ENCODE results near the gene CBR1.
A peak's percentile ranks its signal among the peaks of the same experiment; 100 is the strongest.

The CBR1 gene

GRCh38 chr21:36069713-36070583 is at the start of gene CBR1:
Gene CBR1, plus strand, starts transcription at chr21:36070024. Its CDS starts 92 bp downstream, at chr21:36070116.
- peak; percentile 86 for DNase-seq (ENCODE audit: low read depth)

DNA sequence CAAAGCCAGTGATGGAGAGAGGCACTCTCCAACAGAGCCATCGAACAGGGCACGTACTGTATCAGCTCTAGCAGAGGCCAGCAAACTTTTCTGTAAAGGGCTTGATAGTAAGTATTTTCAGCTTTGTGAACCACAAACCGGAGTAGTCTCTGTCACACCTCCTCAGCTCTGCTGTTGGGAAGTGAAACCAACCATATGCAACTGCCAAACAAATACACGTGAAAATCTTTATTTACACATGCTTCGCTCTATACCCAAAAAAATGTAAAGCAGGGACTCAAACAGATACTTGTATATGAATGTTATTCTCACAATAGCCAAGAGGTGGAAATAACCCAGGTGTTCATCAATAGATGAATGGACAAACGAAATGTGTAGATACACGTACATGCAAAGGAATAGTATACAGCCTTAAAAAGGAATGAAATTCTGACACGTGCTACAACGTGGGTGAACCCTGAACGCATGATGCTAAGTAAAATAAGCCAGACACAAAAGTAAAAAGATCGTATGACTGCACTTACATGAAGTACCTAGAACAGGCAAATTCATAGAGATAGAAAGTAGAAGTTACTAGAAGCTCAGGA is 48.5 kb upstream of the CBR1 start:
- no peak for DNase-seq (ENCODE audit: low read depth)

DNA sequence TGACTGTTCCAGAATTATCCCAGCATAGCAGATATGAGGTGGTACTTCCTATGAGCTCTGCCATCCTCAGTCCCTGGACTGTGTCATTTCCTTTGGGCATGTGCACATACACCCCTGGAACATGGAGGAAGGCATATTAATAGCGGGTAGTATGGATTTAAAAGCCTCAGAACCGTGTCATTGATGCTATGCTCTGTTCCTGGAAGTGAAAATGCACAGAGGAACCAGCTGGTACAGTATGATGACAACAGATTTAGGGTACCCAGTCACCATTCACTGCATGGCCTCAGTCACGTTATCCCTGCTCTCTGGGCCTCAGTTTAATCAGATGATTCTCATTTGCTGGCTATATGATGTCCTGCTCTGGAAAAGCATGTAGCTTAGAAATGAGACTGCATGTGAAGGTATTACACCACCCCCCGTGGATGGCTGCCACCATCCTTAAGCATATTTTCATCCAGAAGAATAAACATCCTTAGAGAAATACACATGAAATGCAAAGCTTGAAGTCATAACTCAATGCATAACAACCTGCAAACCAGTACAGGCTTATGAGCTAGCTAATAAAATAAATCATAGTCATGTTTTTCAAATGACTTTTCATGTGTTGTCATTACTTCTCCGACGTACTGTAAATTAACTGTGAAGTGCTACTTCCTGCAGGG is 47.3 kb upstream of the CBR1 start:
- no peak for DNase-seq (ENCODE audit: low read depth)

- no peak for DNase-seq (ENCODE audit: low read depth)
Observed at GRCh38 chr21:36023092-36023480, 46.7 kb upstream of the CBR1 start.

DNA sequence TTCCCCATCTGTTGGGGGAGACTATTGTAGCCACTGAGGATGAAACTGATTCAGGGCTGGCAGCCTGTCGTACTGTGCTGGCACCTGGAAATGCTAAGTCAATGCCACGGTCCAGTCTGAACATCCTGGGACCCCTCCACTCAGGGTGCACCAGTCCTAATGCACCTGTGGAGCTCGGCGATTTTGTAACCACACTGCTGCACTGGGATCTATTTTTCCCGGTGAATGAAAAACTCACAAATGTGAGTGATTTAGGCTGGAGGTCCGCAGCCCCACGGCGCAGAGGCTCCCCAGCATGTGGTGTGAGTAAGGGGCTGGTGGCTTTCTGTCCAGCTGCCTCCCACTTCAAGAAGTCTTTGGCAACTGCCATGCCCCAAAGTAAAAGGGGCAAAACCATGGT is 45.0 kb upstream of the CBR1 start:
- DNase-seq (ENCODE audit: low read depth): no peak

- no peak for DNase-seq (ENCODE audit: low read depth)
Observed at GRCh38 chr21:36027347-36027746, 42.5 kb upstream of the CBR1 start.

GRCh38 chr21:36028127-36029069 is 41.4 kb upstream of the CBR1 start:
- peak; percentile 40 for DNase-seq (ENCODE audit: low read depth)

- no peak for DNase-seq (ENCODE audit: low read depth)
Observed at GRCh38 chr21:36029309-36029708, 40.5 kb upstream of the CBR1 start.

DNA sequence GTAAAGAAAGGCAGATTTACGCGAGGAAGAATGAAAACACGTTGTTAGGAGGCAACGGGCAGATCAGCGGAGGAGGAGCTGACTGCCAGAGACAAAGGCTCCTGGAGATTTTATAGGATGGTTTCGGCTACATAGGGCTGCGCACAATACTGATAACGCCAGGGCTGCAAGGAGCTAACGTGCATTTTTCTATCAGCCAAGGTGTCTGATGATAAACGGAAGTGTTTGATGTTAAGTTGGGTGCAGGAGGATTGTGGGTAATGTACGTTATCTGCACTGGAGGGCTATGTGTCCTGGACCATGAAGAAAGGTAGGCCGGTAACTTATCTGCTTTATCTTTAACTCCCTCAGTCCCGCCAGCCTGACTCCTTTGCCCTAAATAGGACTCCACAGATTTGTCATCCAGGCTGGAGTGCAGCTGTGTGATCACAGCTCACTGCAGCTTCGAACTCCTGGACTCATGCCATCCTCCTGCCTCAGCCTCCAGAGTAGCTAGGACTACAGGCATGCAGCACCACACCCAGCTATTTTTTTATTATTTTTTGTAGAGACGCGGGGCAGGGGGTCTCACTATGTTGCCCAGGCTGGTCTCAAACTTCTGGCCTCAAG is 39.1 kb upstream of the CBR1 start:
- DNase-seq (ENCODE audit: low read depth): no peak

- no peak for DNase-seq (ENCODE audit: low read depth)
Observed at GRCh38 chr21:36032647-36033406, 37.0 kb upstream of the CBR1 start.

DNA sequence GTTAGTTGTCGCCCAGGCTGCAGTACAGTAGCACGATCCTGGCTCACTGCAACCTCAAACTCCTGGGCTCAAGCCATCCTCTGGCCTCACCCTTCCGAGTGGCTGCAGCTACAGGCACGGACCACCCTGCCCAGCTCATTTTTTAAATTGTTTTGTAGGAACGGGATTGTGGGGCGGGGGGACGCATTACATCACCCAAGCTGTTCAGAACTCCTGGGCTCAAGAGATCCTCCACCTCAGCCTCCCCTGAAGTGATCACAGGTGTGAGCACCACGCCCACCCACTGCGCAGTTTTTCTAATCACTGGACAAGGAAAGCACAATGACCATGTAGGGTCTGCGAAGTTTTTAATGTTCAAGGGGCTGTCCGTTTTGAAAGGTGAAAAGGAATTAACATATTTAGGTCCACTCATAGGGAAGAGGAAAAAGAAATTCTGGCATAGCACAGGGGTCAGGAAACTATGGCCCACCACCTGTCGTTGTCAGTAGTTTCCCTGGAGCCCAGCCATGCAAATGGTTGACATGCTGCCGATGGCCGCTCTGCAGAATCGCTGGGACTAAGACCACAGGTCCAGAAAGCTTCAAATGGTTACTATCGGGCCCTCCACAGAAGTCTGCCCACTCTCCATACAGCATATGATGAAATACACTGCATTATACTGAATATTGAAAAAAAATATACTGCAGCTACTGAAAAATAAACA is 35.5 kb upstream of the CBR1 start:
- DNase-seq (ENCODE audit: low read depth): no peak

DNA sequence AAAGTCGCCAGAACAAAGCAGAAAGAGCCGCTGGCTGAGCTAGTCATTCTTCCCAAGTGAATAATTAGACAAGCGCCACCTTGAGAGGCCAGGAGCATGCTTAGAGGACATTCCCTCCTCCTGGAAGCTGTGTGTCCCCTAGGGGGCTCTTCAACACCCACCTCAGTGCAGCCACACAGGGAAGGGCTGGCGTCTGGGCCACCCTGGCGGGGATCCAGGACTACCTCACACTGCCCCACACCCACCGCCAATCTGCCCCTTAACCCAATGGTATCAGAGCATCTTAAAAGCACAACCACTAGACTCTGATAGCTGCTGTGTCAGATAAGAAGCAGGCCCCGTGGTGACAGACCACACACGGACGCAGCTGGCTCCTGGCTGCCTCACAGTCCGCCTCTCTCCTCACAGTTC is 34.4 kb upstream of the CBR1 start:
- no peak for DNase-seq (ENCODE audit: low read depth)

DNA sequence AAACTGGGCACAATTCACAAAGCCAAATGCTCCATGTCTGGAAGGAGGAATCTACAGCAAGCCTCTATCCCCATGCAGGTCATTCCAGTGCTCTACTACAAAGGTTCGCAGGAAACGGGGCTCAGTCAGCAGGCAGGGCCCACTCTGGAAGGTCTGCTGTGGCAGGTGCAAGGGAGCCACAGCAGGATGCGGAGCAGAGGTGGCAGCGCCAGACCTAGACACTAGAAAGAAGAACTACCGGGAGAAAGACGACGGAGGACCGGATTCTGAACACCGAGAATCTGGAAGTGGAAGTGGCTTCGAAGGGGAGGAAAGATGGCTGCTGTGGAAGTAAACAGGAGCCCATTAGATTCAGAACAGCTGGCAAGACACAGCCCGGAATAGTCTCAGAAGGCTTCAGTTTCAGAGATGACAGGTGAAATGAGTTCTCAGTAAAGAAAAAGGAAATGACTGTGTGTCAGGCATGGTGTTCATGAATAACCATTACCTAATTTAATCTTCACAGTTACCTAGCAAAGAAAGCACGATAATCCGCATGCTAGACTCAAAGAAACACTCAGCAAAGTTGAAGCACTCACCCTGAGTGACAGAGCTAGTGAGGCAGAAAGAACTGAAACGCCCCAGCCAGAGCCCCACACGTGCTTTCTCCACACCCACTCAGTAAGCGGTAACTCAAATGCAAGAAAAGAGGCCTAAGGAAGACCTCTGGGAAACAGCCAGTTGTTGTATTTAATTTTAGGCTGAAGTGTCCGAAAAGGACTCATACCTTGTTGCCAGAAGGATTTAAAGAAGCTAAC is 30.9 kb upstream of the CBR1 start:
- no peak for DNase-seq (ENCODE audit: low read depth)

GRCh38 chr21:36039861-36040260 is 30.0 kb upstream of the CBR1 start:
- no peak for DNase-seq (ENCODE audit: low read depth)

DNA sequence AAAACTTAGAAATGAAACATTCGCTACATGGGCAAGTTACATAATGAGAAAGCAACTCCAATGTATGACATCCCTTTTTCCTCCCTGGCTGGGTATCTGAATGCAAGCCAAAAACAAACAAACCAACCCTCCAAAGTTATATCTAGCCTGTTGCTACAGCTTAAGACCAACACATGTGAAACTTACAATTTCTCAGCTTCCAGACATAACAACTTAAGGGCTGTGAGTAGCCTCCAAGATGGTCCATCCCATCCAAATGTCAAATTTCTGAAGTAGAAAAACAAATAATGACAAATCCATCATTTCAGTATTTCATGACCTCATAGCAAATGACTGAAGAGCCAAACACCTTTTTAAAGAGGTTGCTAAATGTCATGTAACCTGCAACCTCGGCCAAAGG is 29.4 kb upstream of the CBR1 start:
- no peak for DNase-seq (ENCODE audit: low read depth)

DNA sequence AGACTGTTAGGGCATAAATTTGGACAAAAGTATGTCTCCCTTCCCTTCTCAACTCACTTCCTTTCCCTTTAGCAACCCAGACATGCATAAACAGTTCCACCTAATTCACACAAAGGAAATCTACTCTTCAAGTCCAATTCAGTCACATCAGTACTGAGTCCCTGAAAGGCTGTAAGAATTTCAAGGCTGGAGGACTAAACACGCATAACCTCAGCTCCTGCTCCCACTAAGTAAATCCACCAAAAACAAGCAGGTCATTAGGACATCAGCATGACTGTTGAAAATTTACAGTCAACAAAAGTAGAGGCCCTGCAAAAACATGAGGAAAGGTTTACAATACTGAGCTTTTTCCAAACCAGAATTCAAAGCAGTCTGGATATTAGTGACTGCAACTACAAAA is 27.9 kb upstream of the CBR1 start:
- no peak for DNase-seq (ENCODE audit: low read depth)

DNA sequence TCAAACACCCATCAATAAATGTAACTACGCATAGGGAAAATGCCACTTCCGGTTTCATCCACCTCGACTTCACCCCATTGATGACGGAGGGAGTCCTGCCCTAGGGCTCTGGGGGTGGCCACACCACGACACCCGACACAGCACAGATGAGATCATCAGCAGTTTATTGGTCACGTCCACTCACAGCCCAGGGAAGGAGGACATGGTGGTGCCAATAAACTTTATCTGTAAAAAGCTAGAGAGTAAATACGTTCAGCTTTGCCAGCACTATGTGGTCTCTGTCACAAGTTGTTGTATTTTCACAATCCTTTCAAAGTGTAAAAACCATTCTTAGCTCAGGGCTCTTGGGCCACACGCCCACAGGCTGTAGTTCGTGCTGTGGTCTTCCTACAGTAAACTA is 25.8 kb upstream of the CBR1 start:
- no peak for DNase-seq (ENCODE audit: low read depth)

- DNase-seq (ENCODE audit: low read depth): no peak
Observed at GRCh38 chr21:36045993-36046392, 23.8 kb upstream of the CBR1 start.

- DNase-seq (ENCODE audit: low read depth): no peak
Observed at GRCh38 chr21:36047139-36047538, 22.7 kb upstream of the CBR1 start.
